GM18511 (cell line): ENCODE data around the gene FAM151B.
"Not testable (repeated sequence)": the region's sequence is repeated elsewhere in the genome, so short reads cannot be mapped to it uniquely, and the experiment has no call there.

Experiments
- ATAC-seq: cut with Tn5 transposase; IDR thresholded peaks from one replicate; pipeline ENCODE4 v1.9.1; 2021; ENCODE audit warnings: mild to moderate bottlenecking, moderate library complexity; ENCODE audit not compliant: unreplicated experiment

FAM151B gene, protein sequence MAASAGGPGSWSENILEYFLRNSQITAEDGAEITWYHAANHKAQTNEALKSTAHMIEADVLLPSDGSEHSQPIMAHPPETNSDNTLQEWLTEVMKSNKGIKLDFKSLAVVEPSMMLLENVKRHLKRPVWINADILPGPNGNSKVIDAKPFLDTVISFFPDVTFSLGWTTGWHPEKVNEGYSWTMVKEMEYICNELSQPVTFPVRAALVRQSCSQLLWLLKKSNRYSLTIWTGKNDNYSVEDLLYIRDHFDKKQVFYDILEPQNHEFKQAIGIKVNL

DNA sequence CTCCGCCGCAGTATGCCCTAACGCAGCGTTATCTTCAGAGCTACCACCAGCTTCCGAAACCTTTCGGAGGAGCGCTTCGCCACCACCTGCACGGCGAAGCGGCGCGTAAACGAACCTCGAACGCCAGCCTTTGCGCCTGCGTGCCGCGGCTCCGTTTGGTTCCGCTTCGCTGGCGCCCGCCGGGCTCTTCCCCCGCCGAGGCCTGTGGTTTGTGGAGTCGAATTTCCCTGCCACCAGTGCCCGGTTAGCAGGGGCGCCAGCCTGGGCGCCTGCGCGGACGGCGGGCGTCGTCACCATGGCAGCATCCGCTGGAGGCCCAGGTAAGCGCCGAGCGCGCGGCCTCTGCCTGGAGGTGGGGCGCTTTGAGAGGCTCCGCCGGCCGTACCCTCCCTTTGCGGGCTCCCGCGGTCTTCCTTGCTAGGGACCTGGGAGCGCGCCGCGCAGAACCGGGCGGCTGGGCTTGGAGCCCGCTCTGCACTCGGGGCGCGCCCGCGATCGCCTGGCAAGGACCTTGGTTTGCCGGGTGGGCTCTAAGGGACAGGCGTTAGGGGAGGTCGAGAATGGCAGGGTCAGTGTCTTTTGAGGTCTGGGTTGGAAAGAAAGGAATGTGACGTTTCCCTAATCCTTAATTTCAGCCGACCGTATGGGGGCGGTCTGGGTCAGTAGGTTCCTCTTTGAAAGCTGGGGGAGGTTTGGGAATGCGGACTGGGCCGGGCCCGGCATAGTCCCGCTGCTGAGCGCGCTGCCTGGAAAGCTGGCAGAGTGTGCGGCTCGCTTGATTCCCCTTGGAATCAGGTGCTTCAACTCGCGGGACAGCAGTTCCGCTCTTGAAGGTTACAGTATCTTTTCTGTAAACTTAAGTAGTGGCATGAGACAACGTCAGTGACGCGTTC lies at the start of gene FAM151B:
Gene FAM151B (plus strand): TSS at position 272 of the 893 bp plus-strand sequence. CDS start 24 bp downstream, at position 296.
- peak; percentile 95 for ATAC-seq

DNA sequence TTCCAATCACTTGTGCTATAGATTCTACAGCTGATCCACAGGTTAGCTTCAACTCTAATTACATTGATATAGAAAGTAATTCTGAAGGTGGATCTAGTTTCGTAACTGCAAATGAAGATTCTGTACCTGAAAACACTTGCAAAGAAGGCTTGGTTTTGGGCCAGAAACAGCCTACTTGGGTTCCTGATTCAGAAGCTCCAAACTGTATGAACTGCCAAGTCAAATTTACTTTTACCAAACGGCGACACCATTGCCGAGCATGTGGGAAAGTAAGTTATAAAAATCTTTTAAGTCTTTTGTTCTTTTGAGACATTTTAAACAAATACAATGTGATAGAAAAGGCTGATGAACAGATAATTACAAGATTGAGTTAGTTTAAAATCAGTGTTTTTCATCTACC lies 49.2 kb upstream of the FAM151B start:
- no peak for ATAC-seq

DNA sequence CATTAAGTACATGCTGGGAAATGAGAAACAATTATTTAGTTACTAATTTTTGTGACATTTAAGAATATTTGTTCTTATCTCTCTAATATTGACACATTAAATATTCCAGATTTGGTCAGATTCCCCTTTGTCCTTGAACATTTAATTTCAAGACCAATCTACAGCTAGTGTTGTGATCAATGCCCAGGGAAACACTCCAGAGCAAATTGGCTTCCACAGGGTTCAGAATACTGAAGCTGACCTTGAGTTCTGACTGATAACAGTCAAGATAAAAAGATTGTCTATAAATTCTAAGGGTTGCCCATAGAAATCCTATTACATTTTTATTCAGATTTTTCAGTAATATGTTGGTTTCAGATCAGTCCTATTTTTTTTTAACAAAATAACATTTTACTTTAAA lies 48.7 kb upstream of the FAM151B start:
- ATAC-seq = no peak

DNA sequence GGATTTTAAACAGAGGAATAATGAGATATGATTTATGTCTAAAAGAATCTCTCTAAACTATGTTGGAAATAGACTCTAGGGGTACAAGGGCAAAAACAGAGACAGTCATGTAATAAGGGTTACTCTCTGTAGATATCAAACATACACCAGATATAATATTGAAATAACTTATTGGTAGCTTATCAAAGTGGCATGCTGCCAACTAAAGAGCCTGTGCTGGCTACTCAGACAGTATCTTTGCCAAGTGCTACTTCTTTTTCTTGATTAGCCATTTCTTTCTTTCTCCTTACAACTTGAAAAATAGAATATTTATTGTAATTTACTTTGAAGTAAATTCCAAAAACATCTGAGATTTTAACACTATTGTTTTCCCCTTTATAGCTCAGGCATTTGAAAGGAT lies 45.2 kb upstream of the FAM151B start:
- ATAC-seq = no peak

DNA sequence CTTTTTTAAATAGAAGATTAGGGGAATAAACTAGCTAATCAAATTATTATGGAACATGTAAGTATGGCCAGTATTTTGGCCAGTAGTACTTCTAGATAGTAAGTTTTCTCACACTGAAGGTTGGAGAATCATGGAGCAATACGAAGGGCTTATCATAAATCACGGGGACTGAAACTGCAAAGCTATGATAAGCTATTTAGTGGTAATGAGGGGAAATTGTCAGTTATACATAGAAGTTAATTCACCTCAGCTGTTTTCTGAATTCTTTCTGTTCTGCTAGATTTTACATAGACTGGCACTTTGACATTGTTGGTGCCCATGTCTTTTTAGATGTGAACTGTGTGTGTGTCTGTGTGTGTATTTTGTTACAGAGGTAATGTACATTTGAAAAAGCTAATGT lies 34.5 kb upstream of the FAM151B start:
- ATAC-seq = no peak

DNA sequence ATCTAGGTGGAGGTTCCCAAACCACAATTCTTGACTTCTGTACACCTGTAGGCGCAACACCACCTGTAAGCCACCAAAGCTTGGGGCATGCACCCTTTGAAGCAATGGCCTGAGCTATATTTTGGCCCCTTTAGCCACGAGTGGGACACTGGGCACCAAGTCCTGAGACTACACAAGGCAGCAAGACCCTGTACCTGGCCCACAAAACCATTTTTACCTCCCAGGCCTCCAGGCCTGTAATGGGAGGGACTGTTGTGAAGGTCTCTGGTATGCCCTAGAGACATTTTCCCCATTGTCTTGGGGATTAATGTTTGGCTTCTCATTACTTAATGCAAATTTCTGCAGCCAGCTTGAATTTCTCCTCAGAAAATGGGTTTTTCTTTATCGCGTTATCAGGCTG lies 24.6 kb upstream of the FAM151B start:
- no peak for ATAC-seq

DNA sequence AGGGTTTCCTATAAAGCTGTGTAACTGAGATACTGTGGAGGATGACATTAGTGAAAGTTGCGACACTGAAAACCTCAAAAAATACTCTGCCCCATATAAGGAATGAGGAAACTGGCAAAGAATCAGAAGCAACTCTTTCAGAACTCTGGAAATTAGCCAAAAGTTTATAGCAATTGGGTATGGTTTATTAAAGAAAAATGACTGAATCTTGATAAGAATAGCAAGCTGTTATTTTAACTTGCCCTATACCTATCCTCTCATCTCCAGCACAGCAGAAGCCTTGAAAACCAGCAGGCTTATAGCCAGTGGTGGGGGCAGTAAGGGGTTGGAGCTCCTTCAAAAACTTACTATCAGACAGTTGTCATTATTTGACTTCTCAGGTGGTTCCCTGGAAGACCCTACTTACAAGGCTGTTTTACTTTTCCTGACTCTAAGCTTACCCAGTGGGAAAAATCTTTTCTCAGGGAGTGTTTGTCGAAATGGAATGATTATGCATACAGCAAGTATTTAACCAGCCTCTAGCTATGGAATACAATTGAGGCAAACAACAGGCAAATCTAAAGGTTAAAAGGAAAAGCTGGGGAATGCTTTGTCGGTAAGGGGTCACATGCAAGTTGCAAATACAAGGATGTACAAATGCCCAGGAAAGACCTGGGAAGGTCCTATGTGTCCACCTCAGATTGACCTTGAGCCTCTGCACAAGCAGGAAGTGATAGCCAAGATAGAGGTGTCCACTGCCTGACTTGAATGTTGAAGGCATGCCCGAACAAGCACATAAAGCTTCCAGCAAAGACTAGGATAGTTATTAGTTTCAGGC lies 21.0 kb upstream of the FAM151B start:
- ATAC-seq = no peak

DNA sequence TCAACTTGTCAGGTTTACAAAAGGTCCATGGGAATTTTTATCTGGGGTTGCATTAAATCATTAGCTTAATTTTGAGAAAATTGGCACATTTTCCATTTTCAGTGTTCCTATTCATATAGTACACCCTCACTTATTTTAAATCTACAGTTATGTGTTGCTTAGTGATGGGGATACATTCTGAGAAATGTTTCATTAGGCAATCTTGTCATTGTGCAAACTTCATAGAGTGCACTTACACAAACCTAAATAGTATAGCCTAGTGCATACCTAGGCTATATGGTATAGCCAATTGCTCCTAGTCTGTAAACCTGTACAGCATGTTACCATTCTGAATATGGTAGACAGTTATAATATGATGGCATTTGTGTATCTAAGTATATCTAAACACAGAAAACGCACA lies 19.8 kb upstream of the FAM151B start:
- no peak for ATAC-seq

DNA sequence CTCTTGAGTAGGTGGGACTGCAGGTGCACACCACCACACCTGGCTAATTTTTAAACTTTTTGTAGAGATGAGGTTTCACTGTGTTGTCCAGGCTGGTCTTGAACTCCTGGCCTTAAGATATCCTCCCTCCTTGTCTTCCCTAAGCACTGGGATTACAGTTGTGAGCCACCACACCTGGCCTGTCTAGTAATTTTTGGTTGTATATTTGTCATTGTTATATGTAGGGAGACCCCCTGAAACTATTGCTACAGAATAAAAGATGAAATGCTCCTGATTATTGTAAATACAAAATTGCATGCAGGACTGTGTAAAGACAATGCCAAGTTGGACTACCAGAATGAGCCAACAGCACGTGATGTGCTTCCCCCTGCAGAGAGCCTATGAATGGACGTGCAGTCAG lies 17.3 kb upstream of the FAM151B start:
- ATAC-seq = not testable (repeated sequence)

DNA sequence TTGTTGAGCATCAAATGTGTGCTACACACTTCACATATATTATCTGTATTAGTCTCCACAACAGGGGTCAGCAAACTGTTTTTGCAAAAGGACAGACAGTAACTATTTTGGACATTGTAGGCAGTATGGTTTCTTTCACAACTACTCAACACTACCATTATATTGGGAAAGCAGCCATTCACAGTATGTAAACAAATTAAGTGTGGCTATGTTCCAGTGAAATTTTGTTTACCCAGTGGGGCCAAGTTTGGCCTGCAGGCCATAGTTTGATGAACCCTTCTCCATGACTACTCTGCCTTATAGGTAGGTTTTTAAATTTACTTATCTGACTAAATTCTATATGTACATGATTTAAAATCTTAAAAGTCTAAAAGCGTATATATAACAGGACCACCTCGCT lies 13.0 kb upstream of the FAM151B start:
- ATAC-seq = no peak

DNA sequence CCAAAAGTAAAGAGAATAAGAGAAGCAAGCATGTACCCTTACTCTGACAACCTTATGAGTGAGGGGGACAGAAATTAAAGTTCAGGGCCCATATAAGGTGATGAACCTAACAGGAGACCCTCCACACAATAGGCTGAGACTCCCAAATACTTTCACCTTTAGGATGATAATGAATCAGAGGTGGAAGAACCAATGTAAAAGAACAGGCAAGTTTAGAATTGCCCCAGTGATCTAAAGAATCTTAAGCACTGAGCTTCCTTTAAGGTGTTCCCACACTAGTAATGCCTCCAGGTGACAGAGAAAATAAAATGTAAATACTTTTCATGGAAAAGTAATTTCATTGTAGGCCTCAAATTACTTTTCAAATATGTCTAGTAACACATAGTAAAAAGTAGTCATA lies 8.2 kb upstream of the FAM151B start:
- ATAC-seq = no peak

DNA sequence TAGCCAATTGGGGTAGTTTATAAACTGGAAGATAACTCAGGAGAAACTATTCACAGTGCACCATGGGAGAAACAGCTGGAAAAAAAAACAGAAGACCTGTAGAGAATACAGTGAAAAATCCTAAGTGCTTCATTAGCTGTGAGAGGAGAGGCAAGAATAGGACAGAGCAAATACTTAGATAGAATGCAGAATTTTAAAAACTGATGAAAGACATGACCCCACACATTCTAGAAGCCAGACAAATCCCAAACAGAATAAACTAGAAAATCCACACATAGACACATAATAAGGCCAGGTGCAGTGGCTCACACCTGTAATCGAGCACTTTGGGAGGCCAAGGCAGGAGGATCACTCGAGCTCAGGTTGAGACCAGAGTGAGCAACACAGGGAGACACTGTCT lies 7.5 kb upstream of the FAM151B start:
- ATAC-seq = no peak

DNA sequence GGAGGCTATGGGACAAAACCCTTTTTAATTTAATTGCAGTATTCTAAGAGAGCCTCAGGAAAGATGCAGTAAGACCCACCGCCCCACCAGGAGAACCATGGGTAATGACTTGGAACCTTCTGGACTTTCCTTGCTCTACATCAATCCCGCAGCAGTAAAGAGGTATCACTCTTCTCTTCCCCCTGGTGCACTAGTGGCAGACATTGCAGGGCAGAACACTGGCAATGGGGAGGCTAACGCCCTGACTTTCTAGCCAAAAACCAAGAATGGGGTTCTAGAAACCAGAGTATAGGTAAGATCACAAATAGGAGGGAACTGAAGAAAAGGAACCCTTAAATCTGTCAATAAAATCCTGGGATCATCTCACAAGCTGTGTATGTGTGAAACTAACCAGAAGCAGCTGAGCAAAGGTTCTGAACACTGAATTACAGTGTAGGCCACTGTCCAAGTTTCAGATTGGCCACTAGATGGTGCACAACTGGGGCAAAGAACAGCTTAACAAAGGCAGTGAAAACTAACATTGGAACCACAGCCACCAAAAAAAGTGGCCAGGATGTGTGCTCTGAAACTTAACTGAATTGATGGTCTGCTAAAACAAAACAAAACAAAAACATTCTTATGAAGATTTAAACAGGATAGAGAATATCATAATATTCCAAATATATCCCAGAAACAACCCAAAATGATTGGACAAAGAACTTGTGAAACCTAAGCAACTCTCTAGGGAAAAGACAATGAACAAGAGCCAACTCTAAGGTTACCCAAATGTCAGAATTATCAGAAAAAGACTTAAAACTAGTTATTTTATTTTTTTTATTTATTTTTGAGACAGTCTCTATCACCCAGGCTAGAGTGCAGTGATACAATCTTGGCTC lies 6.6 kb upstream of the FAM151B start:
- peak; percentile 55 for ATAC-seq

DNA sequence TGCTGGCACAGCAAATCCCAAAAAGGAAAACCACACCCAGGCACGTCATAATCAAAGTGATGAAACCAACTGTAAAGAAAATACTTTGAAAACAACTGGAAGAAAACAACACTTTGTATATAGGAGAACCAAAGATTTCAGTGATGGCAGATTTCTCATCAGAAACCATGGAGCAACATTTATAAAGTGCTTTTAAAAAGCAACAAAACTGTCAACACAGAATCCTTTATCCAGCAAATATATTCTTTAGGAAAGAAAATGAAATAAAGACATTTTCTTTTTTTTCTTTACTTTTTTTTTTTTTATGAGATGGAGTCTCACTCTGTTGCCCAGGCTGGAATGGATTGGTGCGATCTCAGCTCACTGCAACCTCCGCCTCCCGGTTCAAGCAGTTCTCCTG lies 5.3 kb upstream of the FAM151B start:
- ATAC-seq = no peak

DNA sequence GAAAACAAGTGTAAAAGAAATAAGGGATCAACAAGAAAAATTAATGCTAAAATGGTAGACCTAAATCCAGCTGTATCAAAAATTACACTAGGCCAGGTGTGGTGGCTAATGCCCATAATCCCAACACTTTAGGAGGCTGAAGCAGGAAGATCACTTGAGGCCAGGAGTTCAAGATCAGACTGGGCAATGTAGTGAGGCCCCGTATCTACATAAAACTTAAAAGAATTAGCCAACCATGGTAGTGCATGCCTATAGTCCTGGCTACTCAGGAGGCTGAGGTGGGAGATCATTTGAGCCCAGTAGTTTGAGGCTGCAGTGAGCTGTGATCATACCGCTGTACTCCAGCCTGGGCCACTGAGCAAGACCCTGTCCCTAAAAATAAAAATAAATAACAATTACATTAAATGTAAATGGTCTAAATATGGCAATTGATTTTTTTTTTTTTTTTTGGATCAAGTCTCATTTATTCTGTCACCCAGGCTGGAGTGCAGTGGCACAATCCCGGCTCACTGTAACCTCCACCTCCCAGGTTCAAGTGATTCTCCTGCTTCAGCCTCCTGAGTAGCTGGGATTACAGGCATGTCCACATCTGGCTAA lies 4.2 kb upstream of the FAM151B start:
- ATAC-seq = no peak

DNA sequence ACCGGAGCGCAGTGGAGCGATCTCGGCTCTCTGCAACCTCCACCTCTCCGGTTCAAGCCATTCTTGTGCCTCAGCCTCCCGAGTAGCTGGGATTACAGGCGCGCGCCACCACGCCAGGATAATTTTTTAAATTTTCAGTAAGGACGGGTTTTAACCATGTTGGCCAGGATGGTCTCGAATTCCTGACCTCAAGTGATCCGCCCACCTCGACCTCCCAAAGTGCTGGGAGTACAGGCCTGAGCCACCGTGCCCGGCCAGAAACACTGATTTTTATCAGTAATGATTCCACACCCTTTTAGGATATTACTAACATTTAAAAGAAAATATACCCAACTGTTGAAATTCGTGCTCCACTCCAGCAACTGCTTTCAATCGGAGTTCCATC lies 464 bp upstream of the FAM151B start:
- ATAC-seq = no peak

DNA sequence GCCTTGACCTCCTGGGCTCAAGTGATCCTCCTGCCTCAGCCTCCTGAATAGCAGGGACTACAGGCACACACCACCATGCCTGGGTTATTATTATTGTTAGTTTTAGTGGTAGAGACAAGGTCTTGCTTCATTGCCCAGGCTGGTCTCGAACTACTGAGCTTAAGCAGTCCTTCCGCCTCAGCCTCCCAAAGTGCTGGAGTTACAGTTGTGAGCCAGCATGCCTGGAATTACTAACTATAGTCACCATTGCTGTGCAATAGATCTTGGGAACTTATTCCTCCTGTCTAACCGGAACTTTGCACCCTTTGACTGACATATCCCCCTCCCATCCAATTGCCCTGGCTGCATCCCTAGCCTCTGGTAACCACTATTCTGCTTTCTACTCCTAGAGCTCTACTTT lies 3.4 kb downstream of the FAM151B start:
- ATAC-seq = no peak

DNA sequence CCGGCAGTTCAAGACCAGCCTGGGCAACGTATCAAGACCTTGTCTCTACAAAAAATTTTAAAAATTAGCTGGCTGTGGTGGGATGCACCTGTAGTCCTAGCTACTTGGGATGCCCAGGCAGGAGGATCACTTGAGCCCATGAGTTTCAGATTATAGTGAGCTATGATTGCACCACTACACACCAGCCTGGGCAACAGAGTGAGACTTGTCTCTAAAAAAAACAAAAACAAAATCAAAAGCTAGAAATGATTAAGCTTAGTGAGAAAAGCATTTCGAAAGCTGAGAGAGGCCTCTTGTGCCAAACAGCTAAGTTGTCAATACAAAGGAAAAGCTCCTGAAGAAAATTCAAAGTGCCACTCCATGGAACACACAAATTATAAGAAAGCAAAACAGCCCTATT lies 4.8 kb downstream of the FAM151B start:
- no peak for ATAC-seq

DNA sequence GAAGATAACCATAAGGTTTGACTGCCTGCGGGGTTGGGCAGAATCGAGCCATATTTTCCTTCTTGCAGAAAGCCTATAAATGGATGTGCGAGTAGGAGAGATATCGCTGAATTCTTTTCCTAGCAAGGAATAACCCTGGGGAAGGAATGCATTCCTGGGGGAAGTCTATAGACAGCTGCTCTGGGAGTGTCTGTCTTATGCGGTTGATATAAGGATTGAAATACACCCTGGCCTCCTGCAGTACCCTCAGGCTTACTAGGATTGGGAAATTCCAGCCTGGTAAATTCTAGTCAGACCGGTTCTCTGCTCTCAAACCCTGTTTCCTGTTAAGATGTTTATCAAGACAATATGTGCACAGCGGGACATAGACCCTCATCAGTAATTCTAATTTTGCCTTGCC lies 5.5 kb downstream of the FAM151B start:
- not testable (repeated sequence) for ATAC-seq

DNA sequence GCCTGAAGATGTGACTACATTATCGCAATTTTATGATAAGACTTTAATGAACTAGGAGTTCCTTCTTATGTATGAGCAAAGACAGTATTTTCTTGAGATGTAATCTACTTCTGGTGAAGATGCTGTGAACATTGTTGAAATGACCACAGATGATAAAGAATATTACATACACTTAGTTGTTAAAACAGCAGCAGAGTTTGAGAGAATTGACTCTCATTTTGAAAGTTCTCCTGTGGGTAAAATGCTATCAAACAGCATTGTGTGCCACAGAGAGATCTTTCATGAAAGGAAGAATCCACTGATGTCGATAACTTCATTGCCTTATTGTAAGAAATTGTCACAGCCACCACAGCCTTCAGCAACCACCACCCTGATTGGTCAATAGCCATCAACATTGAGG lies 8.0 kb downstream of the FAM151B start:
- ATAC-seq = no peak
